Smooth muscle cell (in vitro differentiated cells): ENCODE measurements around the gene RAD51B. TPM values are rescaled to one million over a fixed set of nuclear protein-coding genes. Genes with fewer than 3 reads are reported as not detected.

Source experiments
- DNase-seq: peaks from one replicate; lab custom pipeline; 2025; ENCODE audit not compliant: unreplicated experiment; lab: John Stamatoyannopoulos, UW
- H2AFZ ChIP-seq: fragments of 200-600 bp; sonication (generic); 2 replicates; pipeline ENCODE4 v1.6.0; 2016; ENCODE audit warnings: antibody characterized with exemption, low read depth, mild to moderate bottlenecking
- H3F3A ChIP-seq: fragments of 200-600 bp; sonication (generic); 2 replicates; pipeline ENCODE4 v1.6.0; 2017; ENCODE audit warnings: antibody characterized with exemption, low read depth
- H3K27ac ChIP-seq: fragments of 200-600 bp; sonication (generic); 2 replicates; pipeline ENCODE4 v1.5.1; 2016; ENCODE audit warnings: low read depth, mild to moderate bottlenecking
- H3K27me3 ChIP-seq: fragments of 200-600 bp; sonication (generic); 2 replicates; pipeline ENCODE4 v1.6.1; 2016; ENCODE audit warnings: low read depth, mild to moderate bottlenecking
- H3K36me3 ChIP-seq: fragments of 200-600 bp; sonication (generic); 2 replicates; pipeline ENCODE4 v1.5.1; 2016; ENCODE audit warnings: low read depth
- H3K4me1 ChIP-seq: fragments of 200-600 bp; sonication (generic); 2 replicates; pipeline ENCODE4 v1.5.1; 2016; ENCODE audit warnings: low read depth
- H3K4me2 ChIP-seq: fragments of 200-600 bp; sonication (generic); 2 replicates; pipeline ENCODE4 v1.6.0; 2016; ENCODE audit warnings: mild to moderate bottlenecking
- H3K4me3 ChIP-seq: fragments of 200-600 bp; sonication (generic); 2 replicates; pipeline ENCODE4 v1.5.1; 2016; ENCODE audit warnings: mild to moderate bottlenecking
- H3K79me2 ChIP-seq: fragments of 200-600 bp; sonication (generic); 2 replicates; pipeline ENCODE4 v1.6.0; 2016; ENCODE audit warnings: low read depth, mild to moderate bottlenecking
- H3K9ac ChIP-seq: fragments of 200-600 bp; sonication (generic); 2 replicates; pipeline ENCODE4 v1.6.0; 2016; ENCODE audit warnings: low read depth
- H3K9me3 ChIP-seq: fragments of 200-600 bp; sonication (generic); replicated peaks from 2 replicates; pipeline ENCODE4 v1.5.1; 2016; ENCODE audit warnings: low read depth
- H4K20me1 ChIP-seq: fragments of 200-600 bp; sonication (generic); 2 replicates; pipeline ENCODE4 v1.6.0; 2016; ENCODE audit warnings: low read depth
- CTCF ChIP-seq: fragments of 200-600 bp; sonication (generic); IDR thresholded peaks from 2 replicates; pipeline ENCODE4 v1.5.1; 2017; ENCODE audit warnings: borderline replicate concordance, mild to moderate bottlenecking, antibody characterized with exemption; ENCODE audit not compliant: insufficient read depth, poor library complexity, severe bottlenecking
- WGBS: methylation state at CpG from one replicate; pipeline ENCODE4 v1.1.7; 2016; ENCODE audit warnings: low lambda C conversion rate; 5-methylcytosine and 5-hydroxymethylcytosine counted together
- polyA plus RNA-seq: library from polyadenylated mRNA; unstranded; fragments of >200 nt; fragmentation: Nextera tagmentation; extraction: Ambion mirVana; gene quantifications from 2 replicates; pipeline ENCODE4 v1.2.1, GENCODE V29; 2016
- total RNA-seq: library from RNA; depleted of rRNA; stranded (reverse); fragments of >200 nt; gene quantifications from 2 replicates; pipeline ENCODE4 v1.2.3, GENCODE V29; 2014

RAD51B gene
- total and polyA plus RNA-seq, 2 experiments from 2014 or later, result 4.6 to 5.3 TPM

DNA sequence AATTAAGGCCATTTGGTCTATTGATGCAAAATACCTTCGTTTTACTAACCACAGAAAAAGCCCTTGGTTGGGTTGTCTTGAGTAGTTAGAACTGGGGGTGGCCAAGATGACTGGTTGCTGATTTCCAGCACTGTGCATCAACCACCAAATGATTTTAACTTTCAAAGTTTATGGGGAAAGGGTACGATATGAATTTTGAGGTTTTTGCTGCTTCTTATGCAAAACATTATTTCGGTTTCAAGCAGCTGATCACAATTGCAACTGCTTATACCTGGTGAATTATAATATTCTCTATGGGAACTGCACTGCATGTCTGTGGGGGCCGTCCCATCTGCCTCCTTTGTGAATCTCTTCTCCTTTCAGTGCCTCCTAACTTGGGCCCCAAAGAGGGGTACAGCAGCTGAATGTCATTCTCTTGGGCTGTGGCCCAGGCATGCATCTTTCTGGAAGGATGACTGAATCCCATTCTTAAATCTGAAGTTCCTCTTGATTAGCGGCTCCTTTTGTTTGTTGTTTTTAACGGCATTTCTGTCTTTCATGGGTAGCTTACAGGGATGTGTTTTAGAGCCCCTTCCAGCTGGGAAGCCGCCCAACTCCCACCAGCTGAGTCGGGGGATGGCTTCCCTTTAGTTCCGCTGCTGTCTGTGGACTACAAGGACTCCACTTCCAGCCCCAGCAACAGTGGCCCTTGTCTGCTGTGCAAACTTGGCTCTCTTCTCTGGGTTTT, 493.5 kb downstream of the RAD51B start:
- no peak for DNase-seq
- 81% methylated on average over 9 of the region's 9 CpGs for WGBS
- no peaks in the 10 kb centered on the region for H3K9me3 ChIP-seq
- no peak overlapping the region for H3K27ac ChIP-seq
- H3K9ac ChIP-seq, result no peak overlapping the region
- H3K4me2 ChIP-seq, result no peak overlapping the region
- no peaks in the 10 kb centered on the region for H3K79me2 ChIP-seq
- peaks cover 9% of the 10 kb centered on the region for H3F3A ChIP-seq
- TF ChIP-seq CTCF, result no peak
- H2AFZ ChIP-seq, result no peak overlapping the region
- H3K36me3 ChIP-seq, result no peaks in the 10 kb centered on the region
- no peak overlapping the region for H3K4me3 ChIP-seq
- no peaks in the 10 kb centered on the region for H3K27me3 ChIP-seq
- H3K4me1 ChIP-seq, result peaks cover 37% of the 10 kb centered on the region
- no peaks in the 10 kb centered on the region for H4K20me1 ChIP-seq

GRCh38 chr14:68314642-68315041, 495.1 kb downstream of the RAD51B start:
- H3K9ac ChIP-seq, result no peak overlapping the region
- H4K20me1 ChIP-seq, result no peaks in the 10 kb centered on the region
- H3K4me1 ChIP-seq, result peaks cover 24% of the 10 kb centered on the region
- DNase-seq, result no peak
- no peak overlapping the region for H3K4me2 ChIP-seq
- H3K4me3 ChIP-seq, result no peak overlapping the region
- no peak for TF ChIP-seq CTCF
- no peak overlapping the region for H2AFZ ChIP-seq
- no peaks in the 10 kb centered on the region for H3K9me3 ChIP-seq
- H3K36me3 ChIP-seq, result no peaks in the 10 kb centered on the region
- no peak overlapping the region for H3K27ac ChIP-seq
- H3F3A ChIP-seq, result peaks cover 5% of the 10 kb centered on the region
- whole genome bisulfite sequencing, result 73% methylated on average over 4 of the region's 4 CpGs
- no peaks in the 10 kb centered on the region for H3K79me2 ChIP-seq
- H3K27me3 ChIP-seq, result no peaks in the 10 kb centered on the region

DNA sequence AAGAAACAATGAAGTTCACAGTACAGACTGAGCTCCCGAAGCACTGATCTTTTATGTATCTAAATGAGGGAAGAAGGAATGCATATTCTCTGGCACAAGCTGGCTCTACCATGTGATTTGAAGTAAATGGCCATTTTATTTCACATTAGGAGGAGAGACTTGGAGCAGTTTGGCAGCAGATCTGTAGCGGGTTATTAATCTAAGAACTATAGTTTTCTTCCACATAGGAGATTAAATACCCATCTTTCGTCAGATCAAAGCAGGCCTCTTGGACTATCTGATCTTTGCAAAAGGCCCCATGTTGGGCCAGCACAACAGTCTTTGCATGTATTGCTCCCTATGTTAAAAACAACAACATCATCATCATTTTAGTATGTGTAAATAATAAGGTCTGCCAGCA, 495.5 kb downstream of the RAD51B start:
- H3K4me1 ChIP-seq, result peaks cover 24% of the 10 kb centered on the region
- TF ChIP-seq CTCF, result no peak

More for the DNA sequence above, 495.5 kb downstream of the RAD51B start:
- Histone ChIP-seq H3K79me2 (no peaks in the 10 kb centered on the region), H3K4me2 (no peak overlapping the region), H3K36me3 (no peaks in the 10 kb centered on the region), H3K27ac (no peak overlapping the region), H2AFZ (no peak overlapping the region), H3K9me3 (no peaks in the 10 kb centered on the region), H4K20me1 (no peaks in the 10 kb centered on the region), H3F3A (peaks cover under 1% of the 10 kb centered on the region), H3K9ac (no peak overlapping the region), H3K27me3 (no peaks in the 10 kb centered on the region), H3K4me3 (no peak overlapping the region)
- 91% methylated on average over 3 of the region's 3 CpGs for WGBS
- no peak for DNase-seq
